SIG-M5 treated with dmso at 0.1 percent for 504 hours (cell line): ENCODE data around the gene PARP8.
"Not testable (repeated sequence)": the region's sequence is repeated elsewhere in the genome, so short reads cannot be mapped to it uniquely, and the experiment has no call there.

Source experiments
- DNase-seq: peaks from one replicate; lab custom pipeline; 2025; ENCODE audit not compliant: unreplicated experiment; lab: John Stamatoyannopoulos, UW

Gene PARP8

DNA sequence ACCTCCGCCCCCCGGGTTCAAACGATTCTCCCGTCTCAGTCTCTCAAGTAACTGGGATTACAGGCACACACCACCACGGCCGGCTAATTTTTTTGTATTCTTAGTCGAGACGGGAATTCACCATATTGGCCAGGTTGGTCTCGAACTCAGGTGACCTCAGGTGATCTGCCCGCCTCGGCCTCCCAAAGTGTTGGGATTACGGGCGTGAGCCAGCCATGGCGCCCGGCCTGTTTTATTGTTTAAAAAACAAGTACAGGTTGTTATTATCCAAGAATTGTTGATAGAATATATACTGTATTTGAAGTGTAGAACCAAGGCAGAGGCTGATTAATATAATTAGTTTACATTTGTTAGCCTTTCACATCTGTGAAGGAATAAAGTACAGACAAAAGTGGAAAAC, 8.9 kb downstream of the PARP8 start:
- no peak for DNase-seq

DNA sequence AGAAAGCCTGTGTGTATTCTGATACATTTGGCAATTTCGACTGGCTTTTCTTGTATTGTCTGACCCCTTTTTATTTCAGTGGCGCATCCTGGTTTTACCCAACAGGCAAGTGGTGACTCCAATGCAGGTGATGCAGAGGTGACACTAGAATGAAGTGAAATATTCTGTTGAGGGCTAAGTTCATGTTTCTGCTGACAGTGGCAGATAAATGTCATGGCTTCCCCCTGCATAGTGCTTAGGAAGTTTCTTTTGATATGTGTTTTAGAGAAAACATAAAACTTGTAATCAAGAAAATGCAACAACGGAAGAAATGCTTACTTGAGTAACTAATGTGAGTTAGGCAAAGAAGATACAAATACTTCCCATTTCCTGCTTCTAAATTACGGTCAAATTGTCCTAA, 13.1 kb downstream of the PARP8 start:
- DNase-seq = not testable (repeated sequence)

DNA sequence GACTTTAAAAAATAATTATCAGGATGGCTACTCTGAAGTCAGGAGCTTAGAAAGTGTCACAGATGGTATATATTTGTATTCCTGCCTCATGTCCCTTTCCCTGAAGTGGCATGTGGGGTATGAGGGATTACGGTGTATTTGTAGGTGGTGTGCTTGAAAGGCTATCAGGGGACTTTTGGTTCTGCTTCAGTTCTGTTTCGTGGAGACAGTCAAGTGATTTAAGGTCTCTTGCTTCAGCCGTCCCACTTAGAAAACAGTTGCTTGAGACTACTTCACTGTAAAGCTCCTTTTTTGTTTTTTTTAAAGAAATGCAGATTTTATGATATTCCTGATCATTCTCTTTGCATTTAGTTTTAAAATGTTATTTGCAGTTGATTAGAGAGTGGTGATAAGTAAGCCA, 18.3 kb downstream of the PARP8 start:
- DNase-seq = no peak

DNA sequence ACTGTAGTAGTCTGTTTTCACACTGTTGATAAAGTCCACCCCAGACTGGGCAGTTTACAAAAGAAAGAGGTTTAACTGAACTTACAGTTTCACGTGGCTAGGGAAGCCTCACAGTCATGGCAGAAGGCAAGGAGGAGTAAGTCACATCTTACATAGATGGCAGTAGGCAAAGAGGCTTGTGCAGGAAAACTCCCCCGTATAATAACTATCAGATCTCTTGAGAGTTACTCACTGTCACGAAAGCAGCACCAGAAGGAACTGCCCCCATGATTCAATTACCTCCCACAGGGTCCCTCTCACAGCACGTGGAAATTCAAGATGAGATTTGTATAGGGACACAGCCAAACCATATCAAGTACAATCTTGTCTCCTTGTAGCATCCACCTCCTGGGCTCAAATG, 21.1 kb downstream of the PARP8 start:
- DNase-seq = no peak

DNA sequence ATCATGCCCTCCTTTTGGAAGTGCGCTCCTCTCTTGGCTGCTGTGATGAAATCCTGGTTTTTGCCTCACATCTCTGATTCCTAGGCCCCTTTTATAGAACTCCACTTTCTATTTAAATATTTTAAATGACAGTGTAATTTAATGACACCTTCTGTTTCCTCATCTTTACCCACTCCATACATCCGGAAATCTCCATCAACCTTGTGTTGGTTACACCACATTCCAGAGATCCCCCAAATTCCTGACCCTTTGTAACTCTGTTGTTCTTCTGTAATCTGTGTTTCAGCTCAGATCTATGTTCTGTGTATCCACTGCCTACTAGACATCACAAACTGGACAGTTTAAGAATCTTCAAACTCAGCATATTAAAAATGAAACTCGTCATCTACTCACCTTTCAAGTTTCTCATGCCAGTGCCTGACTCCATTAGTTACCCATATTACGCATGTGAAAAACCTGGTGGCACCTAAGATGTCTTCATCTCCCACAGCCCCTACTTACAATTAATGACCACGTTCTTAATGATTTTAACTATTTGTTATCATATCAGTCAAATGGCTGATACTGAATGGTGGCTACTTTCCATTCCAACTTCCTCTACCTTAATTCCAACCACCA, 25.1 kb downstream of the PARP8 start:
- DNase-seq = no peak

- peak; percentile 83 for DNase-seq
Observed at GRCh38 chr5:50694027-50694590, 27.7 kb downstream of the PARP8 start.

DNA sequence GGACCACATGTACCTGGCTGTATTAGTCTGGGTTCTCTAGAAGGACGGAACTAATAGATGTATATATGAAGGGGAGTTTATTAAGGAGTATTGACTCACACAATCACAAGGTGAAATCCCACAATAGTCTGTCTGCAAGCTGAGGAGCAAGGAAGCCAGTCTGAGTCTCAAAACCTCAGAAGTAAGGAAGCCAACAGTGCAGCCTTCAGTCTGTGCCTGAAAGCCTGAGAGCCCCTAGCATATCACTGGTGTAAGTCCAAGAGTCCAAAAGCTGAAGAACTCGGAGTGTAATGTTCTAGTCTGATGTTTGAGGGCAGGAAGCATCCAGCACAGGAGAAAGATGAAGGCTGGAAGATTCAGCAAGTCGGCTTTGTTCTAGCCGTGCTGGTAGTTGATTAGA, 28.2 kb downstream of the PARP8 start:
- DNase-seq = not testable (repeated sequence)

GRCh38 chr5:50697739-50698138, 31.3 kb downstream of the PARP8 start:
- no peak for DNase-seq

DNA sequence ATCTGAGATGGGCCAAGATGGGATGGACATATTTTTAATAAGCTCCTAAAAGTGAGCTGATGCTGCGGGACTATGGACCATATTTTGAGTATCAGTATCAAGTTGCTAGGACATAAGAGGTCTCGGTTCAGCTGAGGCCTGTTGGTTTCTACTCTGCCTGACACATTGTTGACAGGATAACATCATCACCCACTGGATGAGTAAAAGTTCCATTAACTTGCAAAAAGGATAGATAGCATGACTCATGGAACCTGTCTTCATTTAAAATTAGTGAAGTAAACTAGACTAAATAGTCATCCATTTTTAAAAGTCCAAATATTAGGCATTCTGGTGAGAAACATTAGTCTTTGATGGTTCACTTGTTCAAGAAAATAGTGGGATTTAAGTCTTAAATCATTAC, 33.3 kb downstream of the PARP8 start:
- no peak for DNase-seq

DNA sequence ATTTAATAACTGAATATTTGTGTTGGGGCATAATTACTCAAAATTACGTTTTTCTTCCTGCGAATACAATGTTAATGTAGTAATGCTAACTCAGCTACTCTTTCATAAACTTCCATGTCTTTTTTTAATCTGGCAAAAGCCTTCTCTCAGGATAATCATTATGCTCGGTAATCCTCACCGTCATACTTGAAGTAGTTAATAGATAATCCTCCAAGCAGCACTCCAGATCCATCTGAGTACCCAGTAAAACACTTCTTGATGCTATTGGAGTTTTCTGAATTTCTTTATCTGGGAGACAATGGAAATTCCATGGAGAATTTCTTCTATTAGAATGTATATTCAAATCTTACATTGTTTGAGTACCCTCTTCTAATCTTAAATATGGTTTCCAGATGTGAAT, 34.3 kb downstream of the PARP8 start:
- no peak for DNase-seq

- no peak for DNase-seq
Observed at GRCh38 chr5:50702615-50703366, 36.4 kb downstream of the PARP8 start.

DNA sequence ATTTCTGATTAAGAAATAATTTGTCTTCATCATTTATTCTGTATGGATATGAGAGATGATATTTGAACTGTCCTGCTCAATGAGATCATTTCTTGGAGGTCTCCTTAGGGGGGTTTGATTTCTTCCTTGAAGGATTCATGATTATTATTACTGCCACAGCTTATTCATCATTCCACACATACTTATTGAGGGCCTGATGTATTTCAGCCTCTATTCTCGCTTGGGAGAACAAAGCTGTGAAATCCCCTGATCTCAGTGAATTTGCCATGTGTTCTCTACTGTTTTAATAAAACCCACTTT, 36.9 kb downstream of the PARP8 start:
- no peak for DNase-seq

DNA sequence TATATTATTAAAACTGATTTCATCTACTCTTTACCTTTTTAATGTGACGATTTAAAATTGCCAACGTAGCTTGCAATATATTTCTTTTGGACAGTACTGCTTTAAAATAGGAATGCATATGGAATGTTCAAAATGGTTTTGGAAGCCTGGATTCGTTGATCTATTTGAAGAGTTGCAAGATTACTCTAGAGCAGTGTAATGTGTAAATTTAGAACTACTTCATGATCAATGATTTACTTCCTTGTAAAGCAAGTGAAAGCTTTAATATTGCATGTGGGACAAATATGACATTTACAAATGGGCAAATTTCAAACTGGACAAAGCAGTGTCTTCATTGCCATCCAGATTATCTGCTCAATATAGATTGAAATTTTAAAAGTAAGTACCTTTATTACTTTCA, 38.3 kb downstream of the PARP8 start:
- no peak for DNase-seq

GRCh38 chr5:50709471-50709870, 43.0 kb downstream of the PARP8 start:
- peak; percentile 31 for DNase-seq

DNA sequence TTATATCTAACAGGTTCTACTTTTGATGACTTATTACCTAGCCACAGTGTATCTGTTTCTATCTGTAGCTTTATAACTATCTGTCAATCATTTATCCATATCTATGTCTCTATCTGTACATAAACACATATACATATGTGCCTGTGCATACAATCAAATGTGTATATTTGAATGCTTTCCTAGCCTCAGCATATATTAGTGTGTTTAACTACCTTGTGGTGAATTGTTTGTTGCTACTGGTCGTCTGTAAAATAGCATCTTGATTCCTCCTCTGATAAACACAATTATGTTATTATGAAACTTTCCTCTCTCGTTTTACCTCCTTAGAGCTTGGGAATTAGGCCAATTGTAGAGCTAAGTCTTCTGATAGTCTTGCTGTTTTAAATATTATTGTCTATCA, 44.4 kb downstream of the PARP8 start:
- DNase-seq = no peak

GRCh38 chr5:50711280-50711679, 44.8 kb downstream of the PARP8 start:
- peak; percentile 65 for DNase-seq

- no peak for DNase-seq
Observed at GRCh38 chr5:50712479-50712878, 46.0 kb downstream of the PARP8 start.

GRCh38 chr5:50715001-50715400, 48.6 kb downstream of the PARP8 start:
- DNase-seq = no peak

GRCh38 chr5:50716134-50716533, 49.7 kb downstream of the PARP8 start:
- DNase-seq = no peak

- peak; percentile 65 for DNase-seq
Observed at GRCh38 chr5:50717651-50718050, 51.2 kb downstream of the PARP8 start.

GRCh38 chr5:50720061-50720710, 53.7 kb downstream of the PARP8 start:
- no peak for DNase-seq

DNA sequence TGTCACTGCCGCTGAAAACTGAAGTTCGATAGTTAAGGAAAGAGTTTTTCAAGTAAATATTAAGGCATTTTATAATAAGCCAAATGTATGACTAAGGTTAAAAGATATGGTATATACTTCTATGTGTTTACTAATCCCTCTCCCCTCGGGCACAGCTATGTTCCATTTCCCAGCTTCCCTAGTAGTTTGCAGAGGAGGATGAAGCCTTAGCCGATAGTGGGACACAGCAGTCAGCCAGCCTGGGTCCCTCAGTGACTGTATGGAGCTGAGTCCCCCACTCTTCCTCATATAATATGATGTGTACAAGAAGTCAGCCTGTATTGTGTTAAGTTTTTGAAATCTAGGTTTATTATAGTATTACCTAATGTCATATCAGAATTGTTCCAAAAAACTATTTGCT, 55.8 kb downstream of the PARP8 start:
- DNase-seq = no peak
